Mesenchymal stem cell (in vitro differentiated cells and primary cell): ENCODE measurements around the gene STXBP4.

ENCODE experiments used
- DNase-seq: peaks from one replicate; pipeline ENCODE4 v3.0.0-alpha.2; 2013
- H2AFZ ChIP-seq: one replicate; pipeline ENCODE4 v1.6.1; 2013; ENCODE audit warnings: low read depth, mild to moderate bottlenecking, control low read depth, inconsistent platforms, low read length, moderate library complexity
- H2AK5ac ChIP-seq: 2 replicates; pipeline ENCODE4 v1.6.1; 2013; ENCODE audit warnings: low read length, moderate library complexity, mild to moderate bottlenecking, inconsistent platforms; ENCODE audit not compliant: severe bottlenecking
- H2BK120ac ChIP-seq: one replicate; pipeline ENCODE4 v1.6.1; 2013; ENCODE audit warnings: low read depth, mild to moderate bottlenecking, inconsistent platforms, low read length, moderate library complexity
- H2BK12ac ChIP-seq, 2 experiments: one replicate each; pipeline ENCODE4 v1.6.1; 2013; ENCODE audit warnings: inconsistent platforms in 2 of 2, low read length in 2 of 2, mild to moderate bottlenecking in 2 of 2, moderate library complexity in 2 of 2, control low read depth in 1 of 2
- H2BK15ac ChIP-seq: one replicate; pipeline ENCODE4 v1.6.1; 2013; ENCODE audit warnings: mild to moderate bottlenecking, low read depth, inconsistent platforms; ENCODE audit not compliant: poor library complexity, severe bottlenecking
- H2BK5ac ChIP-seq: 2 replicates; pipeline ENCODE4 v1.6.1; 2013; ENCODE audit warnings: low read depth, mild to moderate bottlenecking, low read length, control low read depth, inconsistent platforms; ENCODE audit not compliant: poor library complexity, severe bottlenecking
- H3K14ac ChIP-seq, 2 experiments: one replicate each; pipeline ENCODE4 v1.6.1; 2013; ENCODE audit warnings: inconsistent platforms in 2 of 2, low read length in 2 of 2, control low read depth in 1 of 2, mild to moderate bottlenecking in 1 of 2, moderate library complexity in 1 of 2
- H3K18ac ChIP-seq, 2 experiments: one replicate each; pipeline ENCODE4 v1.6.1; 2013; ENCODE audit warnings: inconsistent platforms in 2 of 2, low read length in 2 of 2, control low read depth in 1 of 2, low read depth in 1 of 2, mild to moderate bottlenecking in 1 of 2
- H3K23ac ChIP-seq, 2 experiments: one replicate each; pipeline ENCODE4 v1.6.1; 2013; ENCODE audit warnings: inconsistent platforms in 2 of 2, low read length in 2 of 2, mild to moderate bottlenecking in 2 of 2, moderate library complexity in 2 of 2, control low read depth in 1 of 2
- H3K27ac ChIP-seq: 2 replicates; pipeline ENCODE4 v1.5.1; 2013; ENCODE audit warnings: mild to moderate bottlenecking, moderate library complexity, low read length, control low read depth, inconsistent platforms; ENCODE audit not compliant: poor library complexity, severe bottlenecking
- H3K27me3 ChIP-seq, 2 experiments: 2 replicates each; pipeline versions ENCODE4 v1.6.1 to v1.7.0; 2013; ENCODE audit warnings: low read length in 2 of 2, mild to moderate bottlenecking in 2 of 2, moderate library complexity in 2 of 2, control low read depth in 1 of 2, inconsistent platforms in 1 of 2; ENCODE audit not compliant: control insufficient read depth in 1 of 2, insufficient read depth in 1 of 2
- H3K36me3 ChIP-seq, 2 experiments: 2 replicates each; pipeline versions ENCODE4 v1.6.1 to v1.7.0; 2013; ENCODE audit warnings: low read length in 2 of 2, control low read depth in 1 of 2, inconsistent platforms in 1 of 2, low read depth in 1 of 2, mild to moderate bottlenecking in 1 of 2; ENCODE audit not compliant: insufficient read depth in 2 of 2, control insufficient read depth in 1 of 2
- H3K4ac ChIP-seq, 2 experiments: one replicate each; pipeline ENCODE4 v1.6.1; 2013; ENCODE audit warnings: inconsistent platforms in 2 of 2, low read length in 2 of 2, mild to moderate bottlenecking in 2 of 2, moderate library complexity in 2 of 2, control low read depth in 1 of 2, low read depth in 1 of 2
- H3K4me1 ChIP-seq: 2 replicates; pipeline ENCODE4 v1.6.1; 2013; ENCODE audit warnings: low read depth, low read length, control low read depth; ENCODE audit not compliant: control insufficient read depth, insufficient read depth
- H3K4me2 ChIP-seq: 2 replicates; pipeline ENCODE4 v1.6.1; 2013; ENCODE audit warnings: low read length, mild to moderate bottlenecking, inconsistent platforms; ENCODE audit not compliant: poor library complexity, severe bottlenecking
- H3K4me3 ChIP-seq, 2 experiments: 2 replicates each; pipeline versions ENCODE4 v1.5.1 to v1.7.0; 2013; ENCODE audit warnings: low read length in 2 of 2, mild to moderate bottlenecking in 2 of 2, control low read depth in 1 of 2, low read depth in 1 of 2; ENCODE audit not compliant: insufficient read depth in 1 of 2
- H3K79me1 ChIP-seq: replicated peaks from 2 replicates; pipeline ENCODE4 v1.6.1; 2013; ENCODE audit warnings: mild to moderate bottlenecking, control low read depth, low read length, inconsistent platforms; ENCODE audit not compliant: poor library complexity, severe bottlenecking
- H3K9ac ChIP-seq: 2 replicates; pipeline ENCODE4 v1.7.0; 2013; ENCODE audit warnings: mild to moderate bottlenecking, low read length, moderate library complexity
- H3K9me3 ChIP-seq: 2 replicates; pipeline ENCODE4 v1.7.0; 2013; ENCODE audit warnings: mild to moderate bottlenecking, low read length; ENCODE audit not compliant: control insufficient read depth
- H4K8ac ChIP-seq: one replicate; pipeline ENCODE4 v1.6.1; 2013; ENCODE audit warnings: inconsistent platforms, mild to moderate bottlenecking, low read length, moderate library complexity
- H4K91ac ChIP-seq: one replicate; pipeline ENCODE4 v1.6.1; 2013; ENCODE audit warnings: mild to moderate bottlenecking, low read length, inconsistent platforms
- WGBS: methylation state at CpG from one replicate; pipeline ENCODE4 v1.1.7; 2013; ENCODE audit warnings: mixed read lengths; 5-methylcytosine and 5-hydroxymethylcytosine counted together

Gene STXBP4

DNA sequence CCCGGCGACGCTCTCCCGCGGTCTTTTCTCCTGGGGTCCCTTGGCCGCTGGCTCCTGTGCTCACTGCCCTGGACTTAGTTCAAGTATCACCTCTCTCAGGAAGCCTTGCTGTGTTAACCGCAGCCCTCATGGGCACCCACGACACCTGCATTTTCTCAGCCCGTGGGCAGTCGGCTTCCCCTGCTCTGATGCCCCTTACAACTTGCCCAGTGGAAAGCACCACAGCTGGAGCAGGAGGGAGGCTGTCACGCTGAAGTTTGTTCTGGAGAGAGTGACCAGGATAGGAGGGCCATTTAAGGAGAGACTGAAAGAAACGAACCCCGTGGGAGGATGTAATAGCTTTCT, 395 bp downstream of the STXBP4 start:
- Histone ChIP-seq H3K23ac (no peak overlapping the region), H3K9ac (peak overlapping the region; percentile 96), H3K36me3 (peaks cover 0 to 11% of the 10 kb centered on the region in 2 experiments), H3K18ac (peak overlapping the region; percentile 50 to 75), H2AK5ac (no peak overlapping the region), H3K9me3 (no peaks in the 10 kb centered on the region), H3K14ac (peak overlapping the region in 1 of 2 experiments; percentile 78), H3K27me3 (no peaks in the 10 kb centered on the region), H2AFZ (peak overlapping the region; percentile 65), H2BK5ac (peak overlapping the region; percentile 20), H4K8ac (peak overlapping the region; percentile 66), H3K4me3 (peak overlapping the region; percentile 93 to 98), H3K4me2 (peak overlapping the region; percentile 85), H2BK12ac (peak overlapping the region in 1 of 2 experiments; percentile 17), H3K4ac (peak overlapping the region in 1 of 2 experiments; percentile 52), H2BK120ac (no peak overlapping the region), H3K4me1 (peaks cover 2% of the 10 kb centered on the region), H3K27ac (peak overlapping the region; percentile 90), H3K79me1 (peaks cover 8% of the 10 kb centered on the region), H2BK15ac (no peak overlapping the region), H4K91ac (no peak overlapping the region)
- DNase-seq, result peak; percentile 76
- 2% methylated on average over 13 of the region's 13 CpGs for WGBS

DNA sequence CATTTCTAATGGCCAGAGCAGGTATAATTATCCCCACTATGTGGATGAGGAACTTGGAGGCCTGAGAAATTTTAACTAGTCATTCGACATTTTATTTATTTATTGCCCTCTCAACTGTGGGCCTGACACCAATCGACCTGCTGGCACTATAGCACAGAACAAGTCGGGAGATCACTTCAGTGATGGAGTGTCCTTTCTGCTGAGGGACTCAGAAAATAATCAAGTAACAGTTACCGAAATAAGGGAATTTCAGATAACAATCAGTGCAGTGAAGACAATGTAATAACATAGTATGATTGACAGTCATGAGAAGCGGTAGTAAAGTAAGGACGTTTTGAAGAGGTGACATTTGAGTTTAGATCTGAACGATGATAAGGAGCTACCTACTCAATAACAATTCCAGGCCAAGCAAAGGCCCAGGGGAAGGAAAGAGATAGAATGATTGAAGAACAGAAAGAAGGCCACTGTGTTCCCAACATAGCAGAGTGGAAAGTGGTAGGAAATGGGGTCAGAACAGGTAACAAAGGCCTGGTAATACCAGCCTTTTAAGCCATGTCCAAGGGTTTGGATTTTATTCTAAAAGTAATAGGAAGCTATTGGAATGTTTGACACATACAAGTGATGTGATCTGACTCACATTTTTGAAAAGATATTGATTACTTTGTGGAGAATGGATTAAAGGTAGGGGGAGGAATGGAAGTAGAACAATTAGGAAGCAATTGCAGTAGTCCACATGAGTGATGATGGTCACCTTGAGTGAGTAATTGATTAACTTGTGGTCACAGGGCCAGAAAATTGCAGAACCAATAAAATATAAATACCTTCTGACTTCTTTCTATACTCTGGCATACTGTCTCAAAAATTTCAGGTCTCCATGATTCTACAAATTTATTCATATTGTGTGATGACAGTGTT, 1.4 kb downstream of the STXBP4 start:
- no peak overlapping the region for H2BK120ac ChIP-seq
- H2BK15ac ChIP-seq, result no peak overlapping the region
- no peak overlapping the region for H4K8ac ChIP-seq
- H3K4me3 ChIP-seq, result peak overlapping the region in 1 of 2 experiments; percentile 98
- H3K23ac ChIP-seq, result no peak overlapping the region
- H3K4me2 ChIP-seq, result peak overlapping the region; percentile 85
- no peak overlapping the region for H2AFZ ChIP-seq
- H3K4ac ChIP-seq, result no peak overlapping the region
- peaks cover 0 to 1% of the 10 kb centered on the region in 2 experiments for H3K36me3 ChIP-seq
- H2BK5ac ChIP-seq, result no peak overlapping the region
- DNase-seq, result no peak
- no peak overlapping the region for H3K27ac ChIP-seq
- H3K27me3 ChIP-seq, result no peaks in the 10 kb centered on the region
- no peak overlapping the region for H2BK12ac ChIP-seq
- H2AK5ac ChIP-seq, result peak overlapping the region; percentile 68
- H3K9me3 ChIP-seq, result no peaks in the 10 kb centered on the region
- peak overlapping the region; percentile 96 for H3K9ac ChIP-seq
- peaks cover 2% of the 10 kb centered on the region for H3K4me1 ChIP-seq
- H4K91ac ChIP-seq, result no peak overlapping the region
- peaks cover 13% of the 10 kb centered on the region for H3K79me1 ChIP-seq
- 58% methylated on average over 6 of the region's 7 CpGs for WGBS
- H3K18ac ChIP-seq, result no peak overlapping the region
- no peak overlapping the region for H3K14ac ChIP-seq

DNA sequence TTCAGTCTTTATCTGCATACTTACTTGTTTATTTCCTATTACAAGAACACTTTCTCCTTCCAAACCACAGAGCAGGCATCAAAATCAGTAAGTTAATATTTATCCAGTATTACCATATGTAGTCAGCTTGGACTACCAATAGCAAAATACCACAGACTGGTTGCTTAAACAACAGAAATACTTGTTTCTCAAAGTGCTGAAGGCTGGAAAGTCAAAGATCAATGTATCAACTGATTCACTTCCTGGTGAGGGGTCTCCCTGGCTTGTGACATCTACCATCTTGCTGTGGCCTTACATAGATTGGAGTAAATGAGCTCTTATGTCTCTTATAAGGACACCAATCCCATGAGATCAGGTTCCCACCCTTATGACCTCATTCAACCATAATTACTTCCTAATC, 2.6 kb downstream of the STXBP4 start:
- Histone ChIP-seq H3K4ac (no peak overlapping the region), H3K27ac (peak overlapping the region; percentile 54), H3K9me3 (no peaks in the 10 kb centered on the region), H3K79me1 (peaks cover 15% of the 10 kb centered on the region), H3K4me3 (no peak overlapping the region), H3K4me2 (no peak overlapping the region), H3K18ac (no peak overlapping the region), H2AK5ac (no peak overlapping the region), H2BK15ac (no peak overlapping the region), H4K8ac (no peak overlapping the region), H3K23ac (no peak overlapping the region), H4K91ac (no peak overlapping the region), H2BK5ac (no peak overlapping the region), H3K36me3 (no peaks in the 10 kb centered on the region), H3K27me3 (no peaks in the 10 kb centered on the region), H3K9ac (no peak overlapping the region), H3K4me1 (peaks cover 2% of the 10 kb centered on the region), H2BK12ac (no peak overlapping the region), H3K14ac (no peak overlapping the region), H2AFZ (no peak overlapping the region), H2BK120ac (no peak overlapping the region)
- no peak for DNase-seq

DNA sequence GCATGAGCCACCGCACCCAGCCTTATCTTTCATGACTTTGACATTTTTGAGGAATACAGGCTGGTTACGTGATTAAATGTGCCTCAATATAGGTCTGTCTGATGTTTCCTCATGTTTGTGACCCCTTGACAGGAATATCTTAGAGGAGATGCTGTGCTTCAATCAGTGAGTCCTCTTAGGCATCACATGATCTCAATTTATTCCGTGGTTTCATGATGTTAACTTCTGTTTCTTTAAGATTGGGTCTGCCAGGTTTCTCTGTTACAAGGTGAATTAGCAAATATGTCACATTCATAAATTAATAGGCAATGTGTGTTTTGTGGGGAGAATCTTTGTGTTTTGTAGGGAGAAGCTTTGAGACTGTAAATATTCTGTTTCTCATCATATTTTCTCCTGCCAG, 3.3 kb downstream of the STXBP4 start:
- Histone ChIP-seq H2BK120ac (no peak overlapping the region), H2BK12ac (no peak overlapping the region), H2BK5ac (no peak overlapping the region), H3K4me2 (no peak overlapping the region), H3K9ac (no peak overlapping the region), H3K79me1 (peaks cover 21% of the 10 kb centered on the region), H3K9me3 (no peaks in the 10 kb centered on the region), H3K27ac (no peak overlapping the region), H3K18ac (no peak overlapping the region), H3K14ac (no peak overlapping the region), H4K8ac (no peak overlapping the region), H3K27me3 (no peaks in the 10 kb centered on the region), H3K4ac (no peak overlapping the region), H3K23ac (no peak overlapping the region), H2AK5ac (no peak overlapping the region), H4K91ac (no peak overlapping the region), H3K36me3 (no peaks in the 10 kb centered on the region), H2AFZ (no peak overlapping the region), H3K4me1 (no peaks in the 10 kb centered on the region), H2BK15ac (no peak overlapping the region), H3K4me3 (no peak overlapping the region)
- no peak for DNase-seq
- 97% methylated on average over 3 of the region's 3 CpGs for WGBS
